ENCODE measurements around the gene INMT.

Gene INMT

GRCh38 chr7:30730097-30730496 is 21.8 kb upstream of the INMT start:
- Histone ChIP-seq H3K4me3 (ENCODE audit: low read depth, low read length) (no peak overlapping the region), H3K36me3 (no peaks in the 10 kb centered on the region), H3K9me3 (no peaks in the 10 kb centered on the region), H3K27me3 (no peaks in the 10 kb centered on the region), H3K4me1 (no peaks in the 10 kb centered on the region)
- no peak for DNase-seq
- TF ChIP-seq, protein P1, sequence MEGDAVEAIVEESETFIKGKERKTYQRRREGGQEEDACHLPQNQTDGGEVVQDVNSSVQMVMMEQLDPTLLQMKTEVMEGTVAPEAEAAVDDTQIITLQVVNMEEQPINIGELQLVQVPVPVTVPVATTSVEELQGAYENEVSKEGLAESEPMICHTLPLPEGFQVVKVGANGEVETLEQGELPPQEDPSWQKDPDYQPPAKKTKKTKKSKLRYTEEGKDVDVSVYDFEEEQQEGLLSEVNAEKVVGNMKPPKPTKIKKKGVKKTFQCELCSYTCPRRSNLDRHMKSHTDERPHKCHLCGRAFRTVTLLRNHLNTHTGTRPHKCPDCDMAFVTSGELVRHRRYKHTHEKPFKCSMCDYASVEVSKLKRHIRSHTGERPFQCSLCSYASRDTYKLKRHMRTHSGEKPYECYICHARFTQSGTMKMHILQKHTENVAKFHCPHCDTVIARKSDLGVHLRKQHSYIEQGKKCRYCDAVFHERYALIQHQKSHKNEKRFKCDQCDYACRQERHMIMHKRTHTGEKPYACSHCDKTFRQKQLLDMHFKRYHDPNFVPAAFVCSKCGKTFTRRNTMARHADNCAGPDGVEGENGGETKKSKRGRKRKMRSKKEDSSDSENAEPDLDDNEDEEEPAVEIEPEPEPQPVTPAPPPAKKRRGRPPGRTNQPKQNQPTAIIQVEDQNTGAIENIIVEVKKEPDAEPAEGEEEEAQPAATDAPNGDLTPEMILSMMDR (IDR thresholded peaks at IDR 0.05; ENCODE audit: low read depth, low read length) = no peak

DNA sequence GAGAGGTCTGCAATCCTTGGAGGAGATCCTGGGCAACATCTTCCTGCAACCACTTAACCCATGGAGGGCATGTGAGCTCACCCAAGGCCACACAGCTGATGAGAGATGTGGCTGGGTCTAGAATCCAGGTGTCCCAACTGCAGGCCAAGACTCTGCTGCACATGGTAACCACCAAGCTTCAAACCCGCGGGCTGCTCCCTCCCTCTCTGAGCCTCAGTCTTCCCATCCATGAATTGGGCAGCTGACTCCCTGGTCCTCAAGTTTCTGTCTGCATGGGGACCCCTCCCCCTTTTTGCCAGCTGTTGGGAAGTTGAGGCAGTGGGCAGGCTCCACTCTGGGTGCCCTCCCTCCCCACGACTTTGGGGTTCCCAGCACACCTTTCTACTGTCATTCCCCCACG is 20.9 kb upstream of the INMT start:
- Histone ChIP-seq H3K9me3 (no peaks in the 10 kb centered on the region), H3K36me3 (no peaks in the 10 kb centered on the region), H3K27me3 (no peaks in the 10 kb centered on the region), H3K4me1 (no peaks in the 10 kb centered on the region), H3K4me3 (ENCODE audit: low read depth, low read length) (no peak overlapping the region)
- DNase-seq = no peak
- TF ChIP-seq, protein P1 (IDR thresholded peaks at IDR 0.05; ENCODE audit: low read depth, low read length) = no peak

GRCh38 chr7:30731581-30731980 is 20.4 kb upstream of the INMT start:
- Histone ChIP-seq H3K36me3 (no peaks in the 10 kb centered on the region), H3K27me3 (no peaks in the 10 kb centered on the region), H3K9me3 (no peaks in the 10 kb centered on the region), H3K4me1 (no peaks in the 10 kb centered on the region), H3K4me3 (ENCODE audit: low read depth, low read length) (no peak overlapping the region)
- no peak for DNase-seq
- TF ChIP-seq, protein P1 (IDR thresholded peaks at IDR 0.05; ENCODE audit: low read depth, low read length) = no peak

DNA sequence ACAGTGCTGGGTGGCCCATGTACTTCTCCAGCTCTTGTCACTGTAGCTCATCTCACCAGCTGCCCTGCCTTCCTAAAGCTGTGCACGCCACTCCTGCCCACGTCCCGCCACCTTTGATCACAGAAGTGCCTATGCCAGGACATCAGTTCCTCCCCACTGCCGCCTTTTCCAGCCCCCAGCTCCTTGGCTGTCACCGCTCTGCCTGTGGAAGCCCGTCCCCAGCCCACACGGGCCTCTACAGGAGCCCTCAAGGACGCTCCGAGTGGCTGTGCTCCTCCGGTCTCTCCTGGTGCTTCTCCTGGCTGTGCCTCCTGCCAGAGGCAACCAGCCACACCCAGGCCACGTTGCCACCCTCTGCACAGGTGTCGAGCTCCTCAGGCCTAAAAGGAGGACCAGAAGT is 19.3 kb upstream of the INMT start:
- Histone ChIP-seq H3K9me3 (no peaks in the 10 kb centered on the region), H3K4me3 (ENCODE audit: low read depth, low read length) (no peak overlapping the region), H3K4me1 (no peaks in the 10 kb centered on the region), H3K27me3 (no peaks in the 10 kb centered on the region), H3K36me3 (no peaks in the 10 kb centered on the region)
- TF ChIP-seq, protein P1 (IDR thresholded peaks at IDR 0.05; ENCODE audit: low read depth, low read length) = no peak
- DNase-seq = no peak

DNA sequence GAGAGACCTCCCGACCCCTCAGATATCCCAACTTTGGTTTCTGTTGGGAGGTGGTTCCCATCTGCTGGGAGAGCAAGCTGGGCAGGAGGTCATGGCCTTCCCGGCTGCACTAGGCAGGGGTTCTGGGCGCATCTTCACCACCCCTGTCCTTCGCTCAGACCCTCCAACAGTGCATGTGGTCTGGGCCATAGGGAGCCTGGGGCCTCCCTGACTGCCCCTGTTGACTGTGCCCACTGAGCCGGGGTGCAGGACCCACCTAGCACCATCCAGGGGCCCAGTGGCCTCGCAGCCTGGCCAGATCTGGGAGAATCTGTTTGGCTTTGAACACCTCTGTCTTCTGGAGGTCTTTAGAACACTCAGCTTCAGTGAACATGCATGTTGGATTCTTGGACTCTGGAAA is 18.7 kb upstream of the INMT start:
- TF ChIP-seq, protein P1 (IDR thresholded peaks at IDR 0.05; ENCODE audit: low read depth, low read length) = no peak
- no peak for DNase-seq
- Histone ChIP-seq H3K27me3 (no peaks in the 10 kb centered on the region), H3K4me1 (no peaks in the 10 kb centered on the region), H3K4me3 (ENCODE audit: low read depth, low read length) (no peak overlapping the region), H3K9me3 (no peaks in the 10 kb centered on the region), H3K36me3 (no peaks in the 10 kb centered on the region)

DNA sequence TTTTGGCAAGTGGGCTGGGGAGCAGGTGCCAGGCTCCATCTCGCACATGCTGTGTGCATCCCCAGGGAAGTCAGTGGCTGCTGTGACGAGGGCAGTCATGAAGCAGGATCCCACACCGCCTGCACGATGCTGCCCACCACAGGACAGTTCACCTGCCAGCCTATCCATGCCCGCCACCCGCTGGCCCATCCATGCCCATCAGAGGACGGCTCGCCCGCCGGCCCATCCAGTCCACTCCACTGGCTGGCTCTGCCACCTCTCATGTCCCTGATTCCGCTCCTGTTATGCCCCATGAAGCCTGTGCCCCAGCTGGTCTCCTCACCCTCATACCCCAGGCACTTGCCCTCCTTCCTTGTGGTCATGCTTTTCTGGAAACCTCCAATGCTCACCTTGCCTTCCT is 18.2 kb upstream of the INMT start:
- no peak for DNase-seq
- Histone ChIP-seq H3K27me3 (no peaks in the 10 kb centered on the region), H3K36me3 (no peaks in the 10 kb centered on the region), H3K4me3 (ENCODE audit: low read depth, low read length) (no peak overlapping the region), H3K9me3 (no peaks in the 10 kb centered on the region), H3K4me1 (no peaks in the 10 kb centered on the region)
- TF ChIP-seq, protein P1 (IDR thresholded peaks at IDR 0.05; ENCODE audit: low read depth, low read length) = no peak
